ENCODE data around the gene CISD3. TPM values are rescaled to one million over a fixed set of nuclear protein-coding genes. Genes with fewer than 3 reads are reported as not detected.

CISD3 gene, protein sequence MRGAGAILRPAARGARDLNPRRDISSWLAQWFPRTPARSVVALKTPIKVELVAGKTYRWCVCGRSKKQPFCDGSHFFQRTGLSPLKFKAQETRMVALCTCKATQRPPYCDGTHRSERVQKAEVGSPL
- polyA plus RNA-seq (2013, experiment 1 of 4): 7.1 TPM
- polyA plus RNA-seq (2013, experiment 2 of 4): 6.5 TPM
- polyA plus RNA-seq (2013, experiment 3 of 4): 5.4 TPM
- 7.1 TPM for polyA plus RNA-seq (2013, experiment 4 of 4)

DNA sequence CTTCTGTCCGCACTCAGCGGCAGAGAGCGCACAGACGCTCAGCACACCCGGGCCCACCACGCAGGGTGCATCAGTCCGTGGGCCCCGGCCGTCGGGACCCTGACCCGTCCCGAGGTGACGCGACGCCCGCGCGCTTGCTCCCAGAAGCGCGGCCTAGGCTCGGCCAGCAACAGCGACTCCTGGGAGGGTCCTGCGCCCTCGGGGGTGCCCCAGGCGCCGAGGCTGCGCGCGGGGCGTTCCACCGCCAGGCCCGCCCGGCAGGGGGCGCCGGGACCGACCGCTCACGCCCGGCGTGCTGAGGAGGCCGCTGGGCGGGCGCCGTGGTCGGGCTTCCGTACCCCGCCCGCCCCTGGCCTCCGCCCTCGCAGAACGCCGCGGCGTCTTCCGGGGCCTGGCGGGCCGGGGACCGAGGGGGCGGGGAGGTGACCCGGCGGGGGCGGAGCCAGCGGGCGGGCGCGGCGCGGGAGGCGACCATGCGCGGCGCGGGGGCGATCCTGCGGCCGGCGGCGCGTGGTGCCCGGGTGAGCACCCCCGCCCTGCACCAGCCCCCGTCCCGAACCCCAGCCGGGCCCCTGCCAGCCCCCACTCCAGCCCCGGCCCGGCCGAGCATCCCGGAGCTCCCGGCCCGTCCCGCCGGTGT lies at the start of gene CISD3:
CISD3 (plus strand) TSS at position 456 of the 640 bp plus-strand sequence; CDS start at position 474, 18 bp downstream.
- H3K27ac ChIP-seq (ENCODE audit: insufficient read depth, low read depth, low read length, poor library complexity, severe bottlenecking): peak within 1 kb of the TSS; percentile 42
- peaks cover 10% of the 10 kb centered on the region for H3K36me3 ChIP-seq (ENCODE audit: control insufficient read depth, insufficient read depth, low read length)
- no peaks in the 10 kb centered on the region for H3K9me3 ChIP-seq (ENCODE audit: control insufficient read depth, low read length)
- 1% methylated on average over 92 of the region's 92 CpGs for WGBS, 2 experiments
- peaks cover 3% of the 10 kb centered on the region for H3K4me1 ChIP-seq (ENCODE audit: control insufficient read depth, insufficient read depth, low read length)
- peaks cover 5% of the 10 kb centered on the region for H3K27me3 ChIP-seq (ENCODE audit: control insufficient read depth, insufficient read depth, low read length, poor library complexity, severe bottlenecking)
- H3K4me3 ChIP-seq (ENCODE audit: insufficient read depth, low read depth, low read length): peak within 1 kb of the TSS; percentile 59

DNA sequence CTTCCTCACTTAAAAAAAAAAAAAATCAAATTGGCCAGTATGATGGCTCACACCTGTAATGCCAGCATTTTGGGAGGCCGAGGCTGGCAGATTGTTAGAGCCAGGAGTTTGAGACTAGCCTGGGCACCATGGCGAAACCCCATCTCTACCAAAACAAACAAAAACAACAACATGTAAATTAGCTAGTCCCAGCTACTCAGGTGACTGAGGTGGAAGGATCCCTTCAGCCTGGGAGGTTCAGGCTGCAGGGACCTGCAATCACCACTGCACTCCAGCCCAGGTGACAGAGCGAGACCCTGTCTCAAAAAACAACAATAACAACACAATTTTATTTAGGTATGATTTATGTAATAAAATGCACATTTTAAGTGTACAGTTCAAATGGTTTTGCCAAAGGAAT lies 49.0 kb upstream of the CISD3 start:
- H3K27ac ChIP-seq (ENCODE audit: insufficient read depth, low read depth, low read length, poor library complexity, severe bottlenecking): no peak overlapping the region
- peaks cover 3% of the 10 kb centered on the region for H3K4me1 ChIP-seq (ENCODE audit: control insufficient read depth, insufficient read depth, low read length)
- H3K27me3 ChIP-seq (ENCODE audit: control insufficient read depth, insufficient read depth, low read length, poor library complexity, severe bottlenecking): peaks cover 8% of the 10 kb centered on the region
- no peak overlapping the region for H3K4me3 ChIP-seq (ENCODE audit: insufficient read depth, low read depth, low read length)
- H3K9me3 ChIP-seq (ENCODE audit: control insufficient read depth, low read length): no peaks in the 10 kb centered on the region
- WGBS, 2 experiments: 79 to 87% methylated on average over 2 to 3 of the region's 3 CpGs
- no peaks in the 10 kb centered on the region for H3K36me3 ChIP-seq (ENCODE audit: control insufficient read depth, insufficient read depth, low read length)

DNA sequence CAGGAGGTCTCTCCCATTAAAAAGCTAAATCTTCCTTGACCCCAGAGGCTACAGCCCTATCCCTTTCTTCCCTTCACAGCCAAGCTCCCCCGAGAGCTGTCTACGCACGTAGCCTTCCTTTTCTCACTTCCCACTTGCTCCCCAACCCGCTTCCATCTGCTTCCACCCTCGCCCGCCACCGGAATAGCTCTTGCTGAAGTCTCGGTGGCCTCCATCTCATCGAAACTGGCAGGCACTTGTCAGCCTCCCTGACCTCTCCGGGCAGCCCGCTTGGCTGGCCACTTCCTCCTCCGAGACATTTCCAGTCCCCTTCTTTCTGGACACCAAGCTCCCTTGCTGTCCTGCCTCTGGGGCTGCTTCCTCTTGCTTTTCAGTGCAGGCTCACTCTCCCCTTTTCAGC lies 44.6 kb upstream of the CISD3 start:
- WGBS, 2 experiments: 90 to 91% methylated on average over 12 of the region's 12 CpGs
- no peak overlapping the region for H3K27ac ChIP-seq (ENCODE audit: insufficient read depth, low read depth, low read length, poor library complexity, severe bottlenecking)
- H3K4me3 ChIP-seq (ENCODE audit: insufficient read depth, low read depth, low read length): no peak overlapping the region
- H3K27me3 ChIP-seq (ENCODE audit: control insufficient read depth, insufficient read depth, low read length, poor library complexity, severe bottlenecking): no peaks in the 10 kb centered on the region
- no peaks in the 10 kb centered on the region for H3K36me3 ChIP-seq (ENCODE audit: control insufficient read depth, insufficient read depth, low read length)
- H3K9me3 ChIP-seq (ENCODE audit: control insufficient read depth, low read length): no peaks in the 10 kb centered on the region
- no peaks in the 10 kb centered on the region for H3K4me1 ChIP-seq (ENCODE audit: control insufficient read depth, insufficient read depth, low read length)

DNA sequence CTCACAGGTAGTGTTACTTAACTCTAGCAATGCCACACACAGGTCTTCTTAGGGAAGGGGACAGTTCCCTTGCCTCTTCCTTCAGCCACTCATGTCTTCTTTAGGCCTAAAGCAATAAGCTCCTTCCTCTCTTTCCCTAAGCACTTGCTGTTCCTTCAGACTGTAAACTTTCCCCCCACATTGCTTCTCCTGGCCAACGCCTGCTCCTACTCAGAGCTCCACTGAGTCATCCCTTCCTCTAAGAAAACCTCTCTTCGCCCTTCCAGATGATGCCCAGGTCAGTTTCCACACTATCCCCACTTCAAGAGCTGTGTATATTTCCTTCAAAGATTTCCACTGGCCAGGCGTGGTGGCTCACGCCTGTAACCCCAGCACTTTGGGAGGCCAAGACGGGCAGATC lies 42.9 kb upstream of the CISD3 start:
- Histone ChIP-seq H3K27ac (ENCODE audit: insufficient read depth, low read depth, low read length, poor library complexity, severe bottlenecking) (no peak overlapping the region), H3K27me3 (ENCODE audit: control insufficient read depth, insufficient read depth, low read length, poor library complexity, severe bottlenecking) (no peaks in the 10 kb centered on the region)
- WGBS, 2 experiments: 88 to 89% methylated on average over 5 of the region's 5 CpGs

DNA sequence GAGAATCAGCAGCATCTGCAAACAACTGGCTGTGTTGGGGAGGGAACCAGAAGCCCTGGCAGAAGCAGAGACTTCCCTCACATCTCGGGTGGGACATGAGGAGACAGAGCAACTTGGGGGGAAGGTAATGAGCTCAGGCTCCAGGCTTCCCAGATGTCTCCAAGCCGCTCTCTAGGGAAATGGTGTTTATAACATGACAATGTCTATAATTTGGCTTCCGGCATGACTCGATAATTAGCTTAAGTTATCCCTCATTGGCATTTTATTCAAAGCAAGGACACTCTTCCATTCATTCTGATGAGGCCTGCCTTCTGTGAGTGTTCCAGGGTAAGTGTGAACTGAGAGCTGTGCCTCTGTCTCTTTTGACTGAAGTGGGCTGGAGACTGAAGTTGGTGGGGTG lies 39.8 kb upstream of the CISD3 start:
- 93 to 95% methylated on average over 4 of the region's 4 CpGs for WGBS, 2 experiments
- H3K9me3 ChIP-seq (ENCODE audit: control insufficient read depth, low read length): no peaks in the 10 kb centered on the region

More for the DNA sequence above, 42.9 kb upstream of the CISD3 start:
- H3K9me3 ChIP-seq (ENCODE audit: control insufficient read depth, low read length): no peaks in the 10 kb centered on the region
- H3K36me3 ChIP-seq (ENCODE audit: control insufficient read depth, insufficient read depth, low read length): no peaks in the 10 kb centered on the region
- no peak overlapping the region for H3K4me3 ChIP-seq (ENCODE audit: insufficient read depth, low read depth, low read length)
- H3K4me1 ChIP-seq (ENCODE audit: control insufficient read depth, insufficient read depth, low read length): no peaks in the 10 kb centered on the region

DNA sequence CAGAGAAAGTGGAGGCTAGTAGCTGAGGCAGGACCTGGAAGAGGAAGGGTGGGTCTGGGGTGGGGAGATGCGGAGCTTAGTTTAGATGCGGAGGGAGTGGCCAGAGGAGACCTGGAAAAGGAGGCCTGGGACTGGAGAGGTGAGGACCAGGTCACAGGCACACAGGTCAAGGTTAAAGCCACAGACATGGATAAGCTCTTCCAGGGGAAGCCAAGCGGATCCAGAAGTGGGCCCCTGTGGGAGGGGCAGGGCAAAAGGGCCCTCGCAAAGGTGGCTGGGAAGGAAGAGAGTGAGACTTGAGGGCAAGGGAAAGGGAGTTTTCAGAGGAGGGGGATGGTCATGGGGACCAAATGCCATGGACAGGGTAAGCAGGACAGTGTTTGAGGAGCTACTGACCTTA lies 39.0 kb upstream of the CISD3 start:
- Histone ChIP-seq H3K4me3 (ENCODE audit: insufficient read depth, low read depth, low read length) (no peak overlapping the region), H3K27me3 (ENCODE audit: control insufficient read depth, insufficient read depth, low read length, poor library complexity, severe bottlenecking) (no peaks in the 10 kb centered on the region), H3K36me3 (ENCODE audit: control insufficient read depth, insufficient read depth, low read length) (no peaks in the 10 kb centered on the region), H3K4me1 (ENCODE audit: control insufficient read depth, insufficient read depth, low read length) (peaks cover 8% of the 10 kb centered on the region), H3K27ac (ENCODE audit: insufficient read depth, low read depth, low read length, poor library complexity, severe bottlenecking) (no peak overlapping the region), H3K9me3 (ENCODE audit: control insufficient read depth, low read length) (no peaks in the 10 kb centered on the region)
- 85 to 88% methylated on average over 4 of the region's 4 CpGs for WGBS, 2 experiments

More for the DNA sequence above, 39.8 kb upstream of the CISD3 start:
- Histone ChIP-seq H3K27me3 (ENCODE audit: control insufficient read depth, insufficient read depth, low read length, poor library complexity, severe bottlenecking) (no peaks in the 10 kb centered on the region), H3K4me3 (ENCODE audit: insufficient read depth, low read depth, low read length) (no peak overlapping the region), H3K36me3 (ENCODE audit: control insufficient read depth, insufficient read depth, low read length) (no peaks in the 10 kb centered on the region), H3K4me1 (ENCODE audit: control insufficient read depth, insufficient read depth, low read length) (peaks cover 8% of the 10 kb centered on the region), H3K27ac (ENCODE audit: insufficient read depth, low read depth, low read length, poor library complexity, severe bottlenecking) (no peak overlapping the region)

DNA sequence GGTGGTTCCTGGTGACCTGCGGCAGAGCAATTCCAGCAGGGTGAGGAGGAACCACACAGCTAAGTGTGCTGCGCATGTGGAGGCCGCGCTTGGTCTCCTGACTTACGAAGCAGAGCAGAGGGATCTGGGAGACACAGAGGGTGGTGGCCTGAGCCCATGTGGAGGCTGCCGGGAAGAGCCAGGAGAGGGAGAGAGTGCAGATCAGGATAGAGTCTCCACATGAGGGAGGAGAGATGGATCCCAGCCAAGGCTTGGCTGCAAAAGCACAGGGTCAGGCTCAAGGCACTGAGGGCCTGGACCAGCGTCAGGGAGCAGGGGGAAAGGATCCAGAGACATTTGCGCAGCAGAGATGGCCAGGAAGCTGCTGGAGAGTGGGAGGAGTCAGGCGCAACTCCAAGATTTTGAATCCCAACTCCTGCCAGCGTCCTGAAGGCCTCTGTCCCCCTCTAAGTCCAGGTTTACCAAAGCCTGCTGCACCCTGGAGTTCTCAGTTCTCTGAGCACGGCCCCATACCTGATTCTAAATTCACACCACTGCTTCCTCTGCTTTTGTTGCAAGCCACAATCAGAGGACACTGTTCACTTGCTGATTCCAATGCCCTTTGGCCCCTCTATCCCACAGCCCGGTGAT lies 36.3 kb upstream of the CISD3 start:
- Histone ChIP-seq H3K4me1 (ENCODE audit: control insufficient read depth, insufficient read depth, low read length) (peaks cover 8% of the 10 kb centered on the region), H3K27me3 (ENCODE audit: control insufficient read depth, insufficient read depth, low read length, poor library complexity, severe bottlenecking) (peaks cover 18% of the 10 kb centered on the region), H3K27ac (ENCODE audit: insufficient read depth, low read depth, low read length, poor library complexity, severe bottlenecking) (no peak overlapping the region), H3K4me3 (ENCODE audit: insufficient read depth, low read depth, low read length) (no peak overlapping the region), H3K9me3 (ENCODE audit: control insufficient read depth, low read length) (no peaks in the 10 kb centered on the region), H3K36me3 (ENCODE audit: control insufficient read depth, insufficient read depth, low read length) (no peaks in the 10 kb centered on the region)
- 77 to 84% methylated on average over 12 of the region's 12 CpGs for WGBS, 2 experiments

DNA sequence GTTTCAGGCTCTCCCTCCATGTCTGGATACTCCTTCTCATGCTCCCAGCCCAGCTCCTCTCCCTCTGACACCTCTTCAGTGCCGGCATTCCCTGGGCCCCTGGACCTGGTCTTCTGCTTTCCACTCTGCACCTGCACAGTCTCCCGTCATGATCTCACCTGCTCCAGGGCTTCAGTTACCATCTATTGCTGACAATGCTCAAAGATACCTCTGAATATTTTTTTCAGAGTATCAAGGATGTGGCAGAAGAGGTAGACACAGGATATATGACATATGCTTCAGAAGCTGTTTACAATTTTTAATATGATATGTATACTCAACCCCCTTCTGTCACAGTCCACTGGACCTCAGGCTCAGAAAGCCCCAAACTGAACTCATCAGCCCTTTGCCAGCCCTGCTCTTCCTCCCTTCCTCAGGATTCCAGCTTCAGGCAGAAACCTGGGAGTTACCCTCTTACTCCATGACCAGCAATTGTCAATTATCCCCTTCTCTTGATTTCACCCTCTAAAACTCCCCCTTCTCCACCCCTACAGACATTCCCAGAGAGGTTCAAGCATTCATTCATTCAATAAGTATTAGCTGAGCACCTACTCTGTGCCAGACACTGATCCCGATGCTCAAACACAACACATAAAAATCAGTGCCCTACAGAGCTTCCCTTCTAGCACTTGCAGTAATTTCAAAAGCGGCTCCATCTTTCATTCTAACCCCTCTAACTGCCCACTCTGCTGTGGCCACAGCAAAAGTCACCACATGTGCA lies 32.9 kb upstream of the CISD3 start:
- no peaks in the 10 kb centered on the region for H3K36me3 ChIP-seq (ENCODE audit: control insufficient read depth, insufficient read depth, low read length)
- no peak overlapping the region for H3K27ac ChIP-seq (ENCODE audit: insufficient read depth, low read depth, low read length, poor library complexity, severe bottlenecking)
- peaks cover 8% of the 10 kb centered on the region for H3K4me1 ChIP-seq (ENCODE audit: control insufficient read depth, insufficient read depth, low read length)
- no peaks in the 10 kb centered on the region for H3K9me3 ChIP-seq (ENCODE audit: control insufficient read depth, low read length)
- H3K4me3 ChIP-seq (ENCODE audit: insufficient read depth, low read depth, low read length): no peak overlapping the region
- peaks cover 51% of the 10 kb centered on the region for H3K27me3 ChIP-seq (ENCODE audit: control insufficient read depth, insufficient read depth, low read length, poor library complexity, severe bottlenecking)
- WGBS, 2 experiments: 85 to 88% methylated on average over 4 of the region's 4 CpGs

DNA sequence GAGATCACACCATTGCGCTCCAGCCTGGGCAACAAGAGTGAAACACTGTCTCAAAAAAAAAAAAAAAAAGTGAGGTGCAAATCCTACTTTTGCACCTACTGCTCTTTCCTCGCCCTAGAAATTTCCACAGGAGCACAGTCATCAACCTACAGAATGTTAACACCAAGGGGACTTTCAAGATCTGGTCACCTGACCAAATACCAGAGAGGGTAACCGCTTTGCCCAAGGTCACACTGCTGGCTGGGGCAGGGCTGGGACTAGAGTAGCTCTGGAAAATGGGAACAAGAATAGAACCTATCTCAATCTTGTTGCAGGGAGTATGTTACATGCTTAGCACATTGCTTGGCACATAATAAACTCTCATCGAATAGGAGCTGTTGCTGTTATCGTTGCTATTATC lies 31.4 kb upstream of the CISD3 start:
- no peaks in the 10 kb centered on the region for H3K36me3 ChIP-seq (ENCODE audit: control insufficient read depth, insufficient read depth, low read length)
- WGBS, 2 experiments: 86 to 91% methylated on average over 5 of the region's 5 CpGs
- H3K4me3 ChIP-seq (ENCODE audit: insufficient read depth, low read depth, low read length): no peak overlapping the region
- no peak overlapping the region for H3K27ac ChIP-seq (ENCODE audit: insufficient read depth, low read depth, low read length, poor library complexity, severe bottlenecking)
- H3K9me3 ChIP-seq (ENCODE audit: control insufficient read depth, low read length): no peaks in the 10 kb centered on the region
- H3K4me1 ChIP-seq (ENCODE audit: control insufficient read depth, insufficient read depth, low read length): peaks cover 15% of the 10 kb centered on the region
- H3K27me3 ChIP-seq (ENCODE audit: control insufficient read depth, insufficient read depth, low read length, poor library complexity, severe bottlenecking): peaks cover 67% of the 10 kb centered on the region
